Neuronal stem cell (in vitro differentiated cells): ENCODE measurements around the gene TRPM7. TPM values are rescaled to one million over a fixed set of nuclear protein-coding genes. Genes with fewer than 3 reads are reported as not detected.

Experiments
- DNase-seq: peaks from one replicate; pipeline ENCODE4 v3.0.0-alpha.2; 2013; ENCODE audit warnings: low spot score
- H2AFZ ChIP-seq: one replicate; pipeline ENCODE4 v1.6.1; 2013; ENCODE audit warnings: mild to moderate bottlenecking, low read length, inconsistent platforms
- H2AK5ac ChIP-seq: 2 replicates; pipeline ENCODE4 v1.6.1; 2013; ENCODE audit warnings: low read depth, mild to moderate bottlenecking, inconsistent platforms, low read length, moderate library complexity, mixed read lengths
- H2BK120ac ChIP-seq: 2 replicates; pipeline ENCODE4 v1.6.1; 2013; ENCODE audit warnings: low read depth, mild to moderate bottlenecking, inconsistent platforms, low read length, moderate library complexity, mixed read lengths
- H2BK12ac ChIP-seq: one replicate; pipeline ENCODE4 v1.6.1; 2013; ENCODE audit warnings: low read length, inconsistent platforms
- H2BK15ac ChIP-seq: 2 replicates; pipeline ENCODE4 v1.6.1; 2013; ENCODE audit warnings: mild to moderate bottlenecking, low read length, inconsistent platforms, mixed read lengths
- H2BK5ac ChIP-seq: one replicate; pipeline ENCODE4 v1.6.1; 2013; ENCODE audit warnings: inconsistent platforms, mild to moderate bottlenecking, low read length, moderate library complexity
- H3K14ac ChIP-seq: one replicate; pipeline ENCODE4 v1.6.1; 2013; ENCODE audit warnings: low read length, inconsistent platforms
- H3K18ac ChIP-seq: 2 replicates; pipeline ENCODE4 v1.6.1; 2013; ENCODE audit warnings: low read length, inconsistent platforms
- H3K23ac ChIP-seq: 2 replicates; pipeline ENCODE4 v1.6.1; 2013; ENCODE audit warnings: low read depth, mild to moderate bottlenecking, mixed read lengths, low read length, inconsistent platforms; ENCODE audit not compliant: poor library complexity
- H3K27ac ChIP-seq: replicated peaks from 3 replicates; pipeline ENCODE4 v1.5.1; 2013; ENCODE audit warnings: low read length, inconsistent platforms
- H3K27me3 ChIP-seq, 3 experiments: 2 replicates each; pipeline ENCODE4 v1.6.1; 2013; ENCODE audit warnings: low read length in 3 of 3, mild to moderate bottlenecking in 2 of 3, inconsistent platforms in 1 of 3, low read depth in 1 of 3, mixed read lengths in 1 of 3, moderate library complexity in 1 of 3; ENCODE audit not compliant: control insufficient read depth in 3 of 3, insufficient read depth in 3 of 3
- H3K36me3 ChIP-seq, 2 donors: replicated peaks in 1 of 2; 2 replicates each; pipeline ENCODE4 v1.6.1; 2013; ENCODE audit warnings: low read length in 2 of 2; ENCODE audit not compliant: control insufficient read depth in 2 of 2, insufficient read depth in 2 of 2
- H3K4ac ChIP-seq: 2 replicates; pipeline ENCODE4 v1.6.1; 2013; ENCODE audit warnings: inconsistent platforms, mild to moderate bottlenecking, low read length, moderate library complexity
- H3K4me1 ChIP-seq, 2 donors: 1 replicate in 1 of 2; 2 replicates in 1 of 2; pipeline ENCODE4 v1.6.1; 2013; ENCODE audit warnings: low read length in 2 of 2, low read depth in 1 of 2; ENCODE audit not compliant: control insufficient read depth in 2 of 2, insufficient read depth in 1 of 2
- H3K4me2 ChIP-seq: one replicate; pipeline ENCODE4 v1.6.1; 2013; ENCODE audit warnings: mild to moderate bottlenecking, low read length, inconsistent platforms; ENCODE audit not compliant: insufficient read depth, poor library complexity, severe bottlenecking
- H3K4me3 ChIP-seq, 2 donors: 2 replicates each; pipeline ENCODE4 v1.5.1; 2013; ENCODE audit warnings: low read length in 2 of 2, mild to moderate bottlenecking in 2 of 2, inconsistent platforms in 1 of 2, moderate library complexity in 1 of 2
- H3K79me1 ChIP-seq: one replicate; pipeline ENCODE4 v1.6.1; 2013; ENCODE audit warnings: low read depth, mild to moderate bottlenecking, inconsistent platforms, low read length, moderate library complexity
- H3K9ac ChIP-seq: one replicate; pipeline ENCODE4 v1.6.1; 2013; ENCODE audit warnings: mild to moderate bottlenecking, low read depth, low read length, inconsistent platforms; ENCODE audit not compliant: poor library complexity
- H3K9me3 ChIP-seq, 2 donors: replicated peaks in 1 of 2; 2 replicates each; pipeline versions ENCODE3 to v1.6.1; 2013; ENCODE audit warnings: low read length in 2 of 2, mild to moderate bottlenecking in 2 of 2, inconsistent platforms in 1 of 2, low read depth in 1 of 2, mixed read lengths in 1 of 2, moderate library complexity in 1 of 2; ENCODE audit not compliant: control insufficient read depth in 2 of 2, insufficient read depth in 1 of 2
- H4K8ac ChIP-seq: one replicate; pipeline ENCODE4 v1.6.1; 2013; ENCODE audit warnings: low read depth, mild to moderate bottlenecking, inconsistent platforms, low read length, moderate library complexity
- H4K91ac ChIP-seq: one replicate; pipeline ENCODE4 v1.6.1; 2013; ENCODE audit warnings: low read length, low read depth, mild to moderate bottlenecking, inconsistent platforms; ENCODE audit not compliant: poor library complexity
- WGBS, 2 donors: extraction: QIAGEN DNeasy Blood & Tissue Kit; methylation state at CpG; one replicate each; pipeline ENCODE4 v1.1.7; 2013; ENCODE audit warnings: missing lambda C conversion rate in 2 of 2, mixed read lengths in 1 of 2; ENCODE audit not compliant: insufficient read length in 2 of 2, insufficient replicate concordance in 1 of 2; ENCODE audit errors: extremely low coverage in 2 of 2; 5-methylcytosine and 5-hydroxymethylcytosine counted together
- small RNA-seq: library from polyadenylated mRNA; stranded (forward); fragments of <200 nt; extraction: miRNeasy Mini kit (QIAGEN cat#:217004); gene quantifications from one replicate; pipeline ENCODE3, GENCODE V24; 2013; ENCODE audit not compliant: insufficient read depth

TRPM7 gene

GRCh38 chr15:50519740-50520425 is 166.7 kb downstream of the TRPM7 start:
- no CpG with 5 or more reads among the region's 7 CpGs for WGBS, 2 donors
- Histone ChIP-seq H2AFZ (no peak overlapping the region), H3K4me1 (no peaks in the 10 kb centered on the region), H3K4me2 (no peak overlapping the region), H4K8ac (no peak overlapping the region), H3K23ac (no peak overlapping the region), H2AK5ac (no peak overlapping the region), H3K9ac (no peak overlapping the region), H3K4me3 (no peak overlapping the region), H3K79me1 (no peaks in the 10 kb centered on the region), H3K14ac (no peak overlapping the region), H2BK15ac (no peak overlapping the region), H3K9me3 (no peaks in the 10 kb centered on the region), H3K27ac (no peak overlapping the region), H4K91ac (no peak overlapping the region), H3K27me3 (no peaks in the 10 kb centered on the region), H2BK12ac (no peak overlapping the region), H2BK120ac (no peak overlapping the region), H3K18ac (no peak overlapping the region), H2BK5ac (no peak overlapping the region), H3K4ac (no peak overlapping the region), H3K36me3 (no peaks in the 10 kb centered on the region)
- no peak for DNase-seq

GRCh38 chr15:50513001-50513400 is 173.6 kb downstream of the TRPM7 start:
- Histone ChIP-seq H3K4me2 (no peak overlapping the region), H3K4me3 (no peak overlapping the region), H2BK120ac (no peak overlapping the region), H2AK5ac (no peak overlapping the region), H3K9me3 (no peaks in the 10 kb centered on the region), H3K14ac (no peak overlapping the region), H3K9ac (no peak overlapping the region), H2AFZ (no peak overlapping the region), H3K27ac (no peak overlapping the region), H3K18ac (no peak overlapping the region), H2BK5ac (no peak overlapping the region), H2BK12ac (no peak overlapping the region), H2BK15ac (no peak overlapping the region), H4K8ac (no peak overlapping the region), H3K79me1 (no peaks in the 10 kb centered on the region), H3K23ac (no peak overlapping the region), H3K36me3 (no peaks in the 10 kb centered on the region), H3K4ac (no peak overlapping the region), H4K91ac (no peak overlapping the region), H3K27me3 (no peaks in the 10 kb centered on the region), H3K4me1 (no peaks in the 10 kb centered on the region)
- DNase-seq, result no peak

Small RNA genes lying within 50 kb of the gene (small RNA-seq; reads per million reads assigned to genes)
- gene RN7SL354P, result not detected
